GM03348 (cell line): ENCODE measurements around the gene FOSB.
A peak's percentile ranks its signal among the peaks of the same experiment; 100 is the strongest.

Experiments
- DNase-seq: peaks from one replicate; pipeline ENCODE4 v3.0.0; 2012; ENCODE audit warnings: low spot score

FOSB gene

GRCh38 chr19:45468803-45469131, 971 bp downstream of the FOSB start:
- DNase-seq: no peak

- peak; percentile 97 for DNase-seq
Observed at GRCh38 chr19:45469132-45469944, 1.5 kb downstream of the FOSB start.

GRCh38 chr19:45469945-45470761, 2.4 kb downstream of the FOSB start:
- no peak for DNase-seq

- DNase-seq: no peak
Observed at GRCh38 chr19:45470762-45471081, 2.9 kb downstream of the FOSB start.

- no peak for DNase-seq
Observed at GRCh38 chr19:45471111-45471930, 3.5 kb downstream of the FOSB start.

GRCh38 chr19:45471931-45472562, 4.3 kb downstream of the FOSB start:
- DNase-seq: no peak

- no peak for DNase-seq
Observed at GRCh38 chr19:45472563-45473366, 5.0 kb downstream of the FOSB start.

GRCh38 chr19:45473367-45473681, 5.5 kb downstream of the FOSB start:
- DNase-seq: no peak

GRCh38 chr19:45473682-45474605, 6.1 kb downstream of the FOSB start:
- no peak for DNase-seq

GRCh38 chr19:45474606-45475521, 7.1 kb downstream of the FOSB start:
- DNase-seq: no peak

- no peak for DNase-seq
Observed at GRCh38 chr19:45475537-45476291, 7.9 kb downstream of the FOSB start.

- no peak for DNase-seq
Observed at GRCh38 chr19:45476304-45476703, 8.5 kb downstream of the FOSB start.

GRCh38 chr19:45477186-45477585, 9.4 kb downstream of the FOSB start:
- no peak for DNase-seq

- DNase-seq: no peak
Observed at GRCh38 chr19:45477713-45478453, 10.1 kb downstream of the FOSB start.

GRCh38 chr19:45478454-45479238, 10.8 kb downstream of the FOSB start:
- peak; percentile 80 for DNase-seq

- DNase-seq: no peak
Observed at GRCh38 chr19:45483033-45483432, 15.2 kb downstream of the FOSB start.
